Neural cell (in vitro differentiated cells): ENCODE data around the gene PPM1B. TPM values are rescaled to one million over a fixed set of nuclear protein-coding genes. Genes with fewer than 3 reads are reported as not detected.
"Not testable (repeated sequence)": the region's sequence is repeated elsewhere in the genome, so short reads cannot be mapped to it uniquely, and the experiment has no call there.

Source experiments
- H2AFZ ChIP-seq: fragments of 200-600, 300-800 bp; sonication (generic), shearing (Covaris generic); 2 replicates; pipeline ENCODE4 v1.6.0; 2014; ENCODE audit warnings: low read depth, mild to moderate bottlenecking, antibody characterized with exemption, low read length, moderate library complexity
- H3F3A ChIP-seq: fragments of 200-600 bp; shearing (Covaris generic); 2 replicates; pipeline ENCODE4 v1.6.1; 2016; ENCODE audit warnings: mild to moderate bottlenecking, moderate library complexity, mixed read lengths, antibody characterized with exemption, low read length; ENCODE audit not compliant: insufficient read depth, poor library complexity, severe bottlenecking
- H3K27ac ChIP-seq: fragments of 200-600, 300-800 bp; sonication (generic), shearing (Covaris generic); 2 replicates; pipeline ENCODE4 v1.5.1; 2014; ENCODE audit warnings: mild to moderate bottlenecking, low read length, moderate library complexity
- H3K27me3 ChIP-seq: fragments of 300-800, 200-600 bp; sonication (generic), shearing (Covaris generic); 2 replicates; pipeline ENCODE4 v1.6.0; 2014; ENCODE audit warnings: mild to moderate bottlenecking, low read depth, low read length, moderate library complexity; ENCODE audit not compliant: insufficient read depth
- H3K36me3 ChIP-seq: fragments of 300-800, 200-600 bp; sonication (generic), shearing (Covaris generic); 2 replicates; pipeline ENCODE4 v1.5.1; 2014; ENCODE audit warnings: mild to moderate bottlenecking, antibody characterized with exemption, low read length, moderate library complexity; ENCODE audit not compliant: insufficient read depth
- H3K4me2 ChIP-seq: fragments of 300-800, 200-600 bp; sonication (generic), shearing (Covaris generic); 2 replicates; pipeline ENCODE4 v1.6.0; 2014; ENCODE audit warnings: mild to moderate bottlenecking, low read length
- H3K4me3 ChIP-seq: fragments of 300-800, 200-600 bp; sonication (generic), shearing (Covaris generic); 2 replicates; pipeline ENCODE4 v1.5.1; 2014; ENCODE audit warnings: mild to moderate bottlenecking, low read length, moderate library complexity
- H3K79me2 ChIP-seq: fragments of 200-600 bp; shearing (Covaris generic); replicated peaks from 2 replicates; pipeline ENCODE4 v1.6.0; 2014; ENCODE audit warnings: mild to moderate bottlenecking, low read length, moderate library complexity; ENCODE audit not compliant: insufficient read depth
- H3K9ac ChIP-seq: fragments of 300-800, 200-600 bp; sonication (generic), shearing (Covaris generic); 2 replicates; pipeline ENCODE4 v1.6.1; 2016; ENCODE audit warnings: mild to moderate bottlenecking, low read length, mixed read lengths
- H3K9me2 ChIP-seq: fragments of 200-600 bp; shearing (Covaris generic); 2 replicates; pipeline ENCODE4 v1.6.1; 2016; ENCODE audit warnings: mild to moderate bottlenecking, low read length, mixed read lengths; ENCODE audit not compliant: insufficient read depth
- H3K9me3 ChIP-seq: fragments of 200-600, 300-800 bp; sonication (generic), shearing (Covaris generic); 2 replicates; pipeline ENCODE4 v1.6.1; 2016; ENCODE audit warnings: mild to moderate bottlenecking, mixed run types, low read length, moderate library complexity, mixed read lengths
- H4K20me1 ChIP-seq: fragments of 200-600 bp; shearing (Covaris generic); 2 replicates; pipeline ENCODE4 v1.6.1; 2016; ENCODE audit warnings: mild to moderate bottlenecking, mixed run types; ENCODE audit not compliant: insufficient read depth
- POLR2AphosphoS5 ChIP-seq: IDR thresholded peaks from 2 replicates; pipeline ENCODE4 v1.6.1; 2012
- REST ChIP-seq: IDR thresholded peaks from 2 replicates; pipeline ENCODE4 v1.6.1; 2012; ENCODE audit warnings: borderline replicate concordance
- TAF1 ChIP-seq: IDR thresholded peaks from 2 replicates; pipeline ENCODE4 v1.6.1; 2012; ENCODE audit warnings: low read depth
- polyA plus RNA-seq: library from polyadenylated mRNA; depleted of rRNA; stranded (reverse); fragments of >200 nt; gene quantifications from 2 replicates; pipeline ENCODE4 v1.2.3, GENCODE V29; 2014

The PPM1B gene
- polyA plus RNA-seq, 1 donor from 2014 or later = 116 TPM

GRCh38 chr2:44131177-44131576 lies 37.5 kb upstream of the PPM1B start:
- TF ChIP-seq POLR2AphosphoS5 (no peak), REST (no peak), TAF1 (no peak)
- no peaks in the 10 kb centered on the region for H3K9me3 ChIP-seq
- no peak overlapping the region for H3K4me3 ChIP-seq
- H4K20me1 ChIP-seq = no peaks in the 10 kb centered on the region
- no peak overlapping the region for H3K9ac ChIP-seq
- no peak overlapping the region for H3K4me2 ChIP-seq
- no peaks in the 10 kb centered on the region for H3K27me3 ChIP-seq
- H2AFZ ChIP-seq = no peak overlapping the region
- no peaks in the 10 kb centered on the region for H3F3A ChIP-seq
- H3K9me2 ChIP-seq = no peaks in the 10 kb centered on the region
- no peaks in the 10 kb centered on the region for H3K79me2 ChIP-seq
- H3K27ac ChIP-seq = no peak overlapping the region
- no peaks in the 10 kb centered on the region for H3K36me3 ChIP-seq

- not testable (repeated sequence) for H3K4me3 ChIP-seq, H3K4me2 ChIP-seq, H3K9me2 ChIP-seq, H3K27me3 ChIP-seq, H3K27ac ChIP-seq, H4K20me1 ChIP-seq, H3K79me2 ChIP-seq, H3K36me3 ChIP-seq, H3K9ac ChIP-seq, H3K9me3 ChIP-seq, H2AFZ ChIP-seq, H3F3A ChIP-seq
These were observed 35.1 kb upstream of the PPM1B start for GRCh38 chr2:44133602-44134001.

GRCh38 chr2:44134848-44135247 lies 33.8 kb upstream of the PPM1B start:
- H3K9me2 ChIP-seq = no peaks in the 10 kb centered on the region
- no peaks in the 10 kb centered on the region for H3F3A ChIP-seq
- H3K79me2 ChIP-seq = no peaks in the 10 kb centered on the region
- no peaks in the 10 kb centered on the region for H4K20me1 ChIP-seq
- H3K9ac ChIP-seq = no peak overlapping the region
- H3K27me3 ChIP-seq = no peaks in the 10 kb centered on the region
- H3K36me3 ChIP-seq = no peaks in the 10 kb centered on the region
- H3K9me3 ChIP-seq = no peaks in the 10 kb centered on the region
- H3K27ac ChIP-seq = no peak overlapping the region
- no peak overlapping the region for H2AFZ ChIP-seq
- no peak for TF ChIP-seq REST
- no peak for TF ChIP-seq POLR2AphosphoS5
- no peak overlapping the region for H3K4me3 ChIP-seq
- no peak overlapping the region for H3K4me2 ChIP-seq
